HEK293 (cell line): ENCODE measurements around the gene SYNDIG1.
"Not testable (repeated sequence)": the region's sequence is repeated elsewhere in the genome, so short reads cannot be mapped to it uniquely, and the experiment has no call there.

Experiments
- CTCF ChIA-PET: fragments of 350-600 bp; formaldehyde crosslinking; extraction: SDS; loops from one replicate; lab custom pipeline; 2021; ENCODE audit warnings: antibody characterized with exemption; lab: Yijun Ruan, JAX
- POLR2A ChIA-PET: fragments of 300-600 bp; formaldehyde crosslinking; extraction: SDS; loops from one replicate; lab custom pipeline; 2020; ENCODE audit warnings: antibody characterized with exemption, inconsistent platforms; lab: Yijun Ruan, JAX
- H3K27ac ChIP-seq: fragments of 200-500 bp; sonication (Bioruptor generic); 2 replicates; pipeline ENCODE4 v1.5.1; 2014; ENCODE audit warnings: low read depth, low read length, control low read depth, inconsistent platforms; ENCODE audit errors: extremely low read depth
- H3K36me3 ChIP-seq, 2 experiments: fragments of 200-500 bp in 1 of 2; sonication (Bioruptor generic) in 1 of 2; 1 replicate in 1 of 2; 2 replicates in 1 of 2; pipeline ENCODE4 v1.5.1; 2014 to 2017; ENCODE audit warnings: inconsistent platforms in 2 of 2, low read length in 2 of 2; ENCODE audit not compliant: control insufficient read depth in 2 of 2, insufficient read depth in 1 of 2
- H3K4me1 ChIP-seq: fragments of 200-500 bp; sonication (Bioruptor generic); 2 replicates; pipeline ENCODE4 v1.5.1; 2014; ENCODE audit warnings: mild to moderate bottlenecking, low read length, inconsistent platforms; ENCODE audit not compliant: control insufficient read depth, insufficient read depth
- H3K4me3 ChIP-seq: 2 replicates; pipeline ENCODE4 v1.5.1; 2011; ENCODE audit warnings: low read depth, mild to moderate bottlenecking, control low read depth, low read length, moderate library complexity
- H3K9me3 ChIP-seq: fragments of 200-500 bp; sonication (Bioruptor generic); 2 replicates; pipeline ENCODE4 v1.5.1; 2014; ENCODE audit warnings: low read depth, low read length, inconsistent platforms; ENCODE audit not compliant: control insufficient read depth, insufficient read depth
- KLF17 ChIP-seq: fragments of 450-650 bp; formaldehyde crosslinking; IDR thresholded peaks from 2 replicates; pipeline ENCODE4 v1.5.1; 2016; ENCODE audit warnings: missing biosample characterization, missing genetic modification characterization
- SCRT1 ChIP-seq: fragments of 450-650 bp; formaldehyde crosslinking; IDR thresholded peaks from 2 replicates; pipeline ENCODE4 v1.5.1; 2016; ENCODE audit warnings: missing biosample characterization, missing genetic modification characterization, borderline replicate concordance
- TSHZ1 ChIP-seq: fragments of 450-650 bp; formaldehyde crosslinking; IDR thresholded peaks from 2 replicates; pipeline ENCODE4 v1.5.1; 2016; ENCODE audit warnings: missing biosample characterization, missing genetic modification characterization, borderline replicate concordance
- ZBTB11 ChIP-seq: fragments of 450-650 bp; formaldehyde crosslinking; conservative IDR thresholded peaks from 2 replicates; pipeline ENCODE4 v1.5.1; 2016; ENCODE audit warnings: low read depth, missing biosample characterization, missing genetic modification characterization
- ZBTB20 ChIP-seq: fragments of 450-650 bp; formaldehyde crosslinking; IDR thresholded peaks from 2 replicates; pipeline ENCODE4 v1.5.1; 2016; ENCODE audit warnings: missing biosample characterization, missing genetic modification characterization
- ZFP37 ChIP-seq: fragments of 450-650 bp; formaldehyde crosslinking; IDR thresholded peaks from 2 replicates; pipeline ENCODE4 v1.5.1; 2016; ENCODE audit warnings: missing biosample characterization, missing genetic modification characterization
- ZFP69B ChIP-seq: fragments of 450-650 bp; formaldehyde crosslinking; IDR thresholded peaks from 2 replicates; pipeline ENCODE4 v1.5.1; 2016; ENCODE audit warnings: missing biosample characterization, missing genetic modification characterization
- ZNF169 ChIP-seq: fragments of 450-650 bp; formaldehyde crosslinking; IDR thresholded peaks from 2 replicates; pipeline ENCODE4 v1.5.1; 2016; ENCODE audit warnings: missing biosample characterization, missing genetic modification characterization
- ZNF174 ChIP-seq: fragments of 450-650 bp; formaldehyde crosslinking; IDR thresholded peaks from 2 replicates; pipeline ENCODE4 v1.5.0; 2017; ENCODE audit warnings: missing biosample characterization, mild to moderate bottlenecking, missing genetic modification characterization
- ZNF239 ChIP-seq: fragments of 450-650 bp; formaldehyde crosslinking; IDR thresholded peaks from 2 replicates; pipeline ENCODE4 v1.5.1; 2016; ENCODE audit warnings: missing biosample characterization, missing genetic modification characterization
- ZNF280C ChIP-seq: fragments of 450-650 bp; formaldehyde crosslinking; IDR thresholded peaks from 2 replicates; pipeline ENCODE4 v1.5.1; 2016; ENCODE audit warnings: missing biosample characterization, missing genetic modification characterization
- ZNF302 ChIP-seq: fragments of 450-650 bp; formaldehyde crosslinking; IDR thresholded peaks from 2 replicates; pipeline ENCODE4 v1.5.1; 2016; ENCODE audit warnings: missing biosample characterization, missing genetic modification characterization, low read depth
- ZNF416 ChIP-seq: fragments of 450-650 bp; formaldehyde crosslinking; IDR thresholded peaks from 2 replicates; pipeline ENCODE4 v1.5.1; 2016; ENCODE audit warnings: missing biosample characterization, missing genetic modification characterization
- ZNF449 ChIP-seq: fragments of 450-650 bp; formaldehyde crosslinking; IDR thresholded peaks from 2 replicates; pipeline ENCODE4 v1.5.1; 2017; ENCODE audit warnings: missing biosample characterization, mild to moderate bottlenecking, missing genetic modification characterization, moderate library complexity
- ZNF48 ChIP-seq: fragments of 450-650 bp; formaldehyde crosslinking; IDR thresholded peaks from 2 replicates; pipeline ENCODE4 v1.5.1; 2016; ENCODE audit warnings: missing biosample characterization, missing genetic modification characterization
- ZNF571 ChIP-seq: fragments of 450-650 bp; formaldehyde crosslinking; IDR thresholded peaks from 2 replicates; pipeline ENCODE4 v1.5.0; 2017; ENCODE audit warnings: missing biosample characterization, missing genetic modification characterization
- ZNF585B ChIP-seq: fragments of 450-650 bp; formaldehyde crosslinking; IDR thresholded peaks from 2 replicates; pipeline ENCODE4 v1.5.1; 2016; ENCODE audit warnings: missing biosample characterization, missing genetic modification characterization
- ZNF639 ChIP-seq: fragments of 450-650 bp; formaldehyde crosslinking; IDR thresholded peaks from 2 replicates; pipeline ENCODE4 v1.5.1; 2016; ENCODE audit warnings: missing biosample characterization, missing genetic modification characterization
- ZNF837 ChIP-seq: fragments of 450-650 bp; formaldehyde crosslinking; IDR thresholded peaks from 2 replicates; pipeline ENCODE4 v1.5.1; 2016; ENCODE audit warnings: missing biosample characterization, missing genetic modification characterization

SYNDIG1 gene

GRCh38 chr20:24506696-24507095 lies 37.3 kb downstream of the SYNDIG1 start:
- H3K27ac ChIP-seq, result no peak overlapping the region
- no peaks in the 10 kb centered on the region for H3K36me3 ChIP-seq
- H3K4me1 ChIP-seq, result no peaks in the 10 kb centered on the region
- no peak overlapping the region for H3K4me3 ChIP-seq
- CTCF ChIA-PET, result no interaction called here
- TF ChIP-seq KLF17, result no peak
- TF ChIP-seq ZNF639, result no peak
- TF ChIP-seq ZNF571, result no peak
- no peak for TF ChIP-seq ZNF280C (tag by site-specific recombination)
- no peak for TF ChIP-seq SCRT1 (tag by site-specific recombination)
- POLR2A ChIA-PET, result no interaction called here
- no peaks in the 10 kb centered on the region for H3K9me3 ChIP-seq

GRCh38 chr20:24507182-24507853 lies 37.9 kb downstream of the SYNDIG1 start:
- H3K4me3 ChIP-seq, result no peak overlapping the region
- no peaks in the 10 kb centered on the region for H3K36me3 ChIP-seq
- no peaks in the 10 kb centered on the region for H3K4me1 ChIP-seq
- H3K9me3 ChIP-seq, result no peaks in the 10 kb centered on the region
- POLR2A ChIA-PET, result no interaction called here
- CTCF ChIA-PET, result no interaction called here
- no peak overlapping the region for H3K27ac ChIP-seq
- TF ChIP-seq ZNF837 (tag by site-specific recombination), result no peak
- no peak for TF ChIP-seq ZNF449 (tag by site-specific recombination)
- TF ChIP-seq TSHZ1 (tag by site-specific recombination), result no peak
- no peak for TF ChIP-seq ZNF169
- no peak for TF ChIP-seq ZNF174 (tag by site-specific recombination)
- TF ChIP-seq ZNF416 (tag by site-specific recombination), result no peak
- TF ChIP-seq SCRT1 (tag by site-specific recombination), result no peak
- no peak for TF ChIP-seq ZNF585B (tag by site-specific recombination)
- no peak for TF ChIP-seq ZNF302 (tag by site-specific recombination)
- no peak for TF ChIP-seq ZNF239 (tag by site-specific recombination)
- no peak for TF ChIP-seq ZFP37
- TF ChIP-seq ZBTB20 (tag by site-specific recombination), result no peak
- TF ChIP-seq ZFP69B (tag by site-specific recombination), result no peak
- TF ChIP-seq ZNF48 (tag by site-specific recombination), result no peak
- TF ChIP-seq ZBTB11 (tag by site-specific recombination), result no peak
- TF ChIP-seq, all 188 proteins: peak for 0

GRCh38 chr20:24512441-24512840 lies 43.0 kb downstream of the SYNDIG1 start:
- H3K4me3 ChIP-seq, H3K36me3 ChIP-seq, H3K9me3 ChIP-seq, POLR2A ChIA-PET, H3K4me1 ChIP-seq, H3K27ac ChIP-seq: not testable (repeated sequence)
- CTCF ChIA-PET, result interaction anchor here (0.6 to 1.2 kb wide), 2 partner anchors 16 to 684 kb away, joined by 3 read pairs; no protein-coding TSS in a partner anchor
